BJ (cell line): ENCODE measurements around the gene IL10RB. TPM values are rescaled to one million over a fixed set of nuclear protein-coding genes. Genes with fewer than 3 reads are reported as not detected.
"Not testable (repeated sequence)": the region's sequence is repeated elsewhere in the genome, so short reads cannot be mapped to it uniquely, and the experiment has no call there.

ENCODE experiments used
- CTCF ChIA-PET: fragments of 350-600 bp; formaldehyde crosslinking; extraction: SDS; loops from one replicate; lab custom pipeline; 2021; ENCODE audit warnings: antibody characterized with exemption, inconsistent platforms; lab: Yijun Ruan, JAX
- POLR2A ChIA-PET: fragments of 300-600 bp; sonication (Branson Sonifier 250); formaldehyde crosslinking; extraction: SDS; loops from one replicate; lab custom pipeline; 2021; ENCODE audit warnings: antibody characterized with exemption; lab: Charles Lee
- DNase-seq: peaks from one replicate; pipeline ENCODE4 v3.0.0-alpha.2; 2011; ENCODE audit warnings: low read depth
- H3K27me3 ChIP-seq: 2 replicates; pipeline ENCODE4 v1.6.0; 2011; ENCODE audit warnings: low read length; ENCODE audit not compliant: control insufficient read depth, insufficient read depth
- H3K36me3 ChIP-seq: 2 replicates; pipeline ENCODE4 v1.5.1; 2011; ENCODE audit warnings: low read length; ENCODE audit not compliant: control insufficient read depth, insufficient read depth
- H3K4me3 ChIP-seq: 2 replicates; pipeline ENCODE4 v1.5.1; 2011; ENCODE audit warnings: low read depth, mild to moderate bottlenecking, control low read depth, low read length
- polyA minus RNA-seq: library from RNA; depleted of rRNA, polyadenylated mRNA; stranded (reverse); fragments of >200 nt; gene quantifications from 2 replicates; pipeline ENCODE4 v1.2.3, GENCODE V29; 2011; rRNA and poly(A)+ RNA removed
- polyA plus RNA-seq: library from polyadenylated mRNA; depleted of rRNA; stranded (reverse); fragments of >200 nt; gene quantifications from 2 replicates; pipeline ENCODE4 v1.2.3, GENCODE V29; 2011; rRNA removed
- TF ChIP-seq, protein P1 (sequence below): IDR thresholded peaks from 2 replicates; pipeline ENCODE4 v1.5.1; 2011; ENCODE audit warnings: low read depth, mild to moderate bottlenecking, control low read depth, inconsistent platforms, low read length, moderate library complexity; ENCODE audit not compliant: insufficient read depth

Gene IL10RB
- 56.8 and 63.7 TPM in 2 replicates for polyA plus RNA-seq
- 25.5 and 54.7 TPM in 2 replicates for polyA minus RNA-seq

DNA sequence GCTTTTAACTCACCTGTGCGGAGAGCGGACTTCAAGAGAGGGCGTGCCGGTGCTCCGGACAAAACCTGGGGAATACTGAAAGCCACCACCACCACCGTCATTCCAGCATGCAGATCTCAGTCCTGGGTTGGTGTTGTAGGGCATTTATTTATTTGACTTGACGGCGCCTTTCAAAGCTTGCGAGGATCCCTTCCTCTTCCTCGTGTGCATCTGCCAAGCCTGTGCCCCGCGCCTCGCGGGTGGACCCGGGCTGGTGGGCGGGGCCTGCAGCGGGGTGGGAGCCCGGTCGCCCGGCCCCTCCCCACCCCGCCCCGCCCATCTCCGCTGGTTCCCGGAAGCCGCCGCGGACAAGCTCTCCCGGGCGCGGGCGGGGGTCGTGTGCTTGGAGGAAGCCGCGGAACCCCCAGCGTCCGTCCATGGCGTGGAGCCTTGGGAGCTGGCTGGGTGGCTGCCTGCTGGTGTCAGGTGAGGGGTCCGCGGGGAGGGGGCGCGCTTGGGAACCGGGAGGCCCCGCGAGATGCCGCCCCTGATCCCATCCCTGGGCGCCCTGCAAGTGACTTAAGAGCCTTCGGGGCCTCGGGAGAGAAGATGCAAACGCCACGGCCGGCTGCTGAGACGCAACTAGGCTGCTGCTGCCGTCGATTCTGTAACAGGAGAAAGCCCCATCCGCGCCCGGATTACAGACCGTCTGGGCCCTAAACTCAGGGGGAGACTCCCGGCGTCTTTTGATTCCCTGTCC lies at the start of gene IL10RB:
Gene IL10RB, plus strand, starts transcription at position 318 of the 739 bp plus-strand sequence. Its CDS starts 99 bp downstream, at position 417.
- POLR2A ChIA-PET = interaction anchor here (0.6 kb wide), 3 partner anchors 58 to 1358 kb away, joined by 3 to 4 read pairs (median 4); partner anchors contain the start of gene IFNAR1
- peaks cover 9% of the 10 kb centered on the region for H3K36me3 ChIP-seq
- no peak for DNase-seq

GRCh38 chr21:33217138-33217520 lies 49.0 kb upstream of the IL10RB start:
- TF ChIP-seq, protein P1, sequence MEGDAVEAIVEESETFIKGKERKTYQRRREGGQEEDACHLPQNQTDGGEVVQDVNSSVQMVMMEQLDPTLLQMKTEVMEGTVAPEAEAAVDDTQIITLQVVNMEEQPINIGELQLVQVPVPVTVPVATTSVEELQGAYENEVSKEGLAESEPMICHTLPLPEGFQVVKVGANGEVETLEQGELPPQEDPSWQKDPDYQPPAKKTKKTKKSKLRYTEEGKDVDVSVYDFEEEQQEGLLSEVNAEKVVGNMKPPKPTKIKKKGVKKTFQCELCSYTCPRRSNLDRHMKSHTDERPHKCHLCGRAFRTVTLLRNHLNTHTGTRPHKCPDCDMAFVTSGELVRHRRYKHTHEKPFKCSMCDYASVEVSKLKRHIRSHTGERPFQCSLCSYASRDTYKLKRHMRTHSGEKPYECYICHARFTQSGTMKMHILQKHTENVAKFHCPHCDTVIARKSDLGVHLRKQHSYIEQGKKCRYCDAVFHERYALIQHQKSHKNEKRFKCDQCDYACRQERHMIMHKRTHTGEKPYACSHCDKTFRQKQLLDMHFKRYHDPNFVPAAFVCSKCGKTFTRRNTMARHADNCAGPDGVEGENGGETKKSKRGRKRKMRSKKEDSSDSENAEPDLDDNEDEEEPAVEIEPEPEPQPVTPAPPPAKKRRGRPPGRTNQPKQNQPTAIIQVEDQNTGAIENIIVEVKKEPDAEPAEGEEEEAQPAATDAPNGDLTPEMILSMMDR = no peak
- Histone ChIP-seq H3K27me3 (no peaks in the 10 kb centered on the region), H3K4me3 (no peak overlapping the region), H3K36me3 (no peaks in the 10 kb centered on the region)
- no peak for DNase-seq
- ChIA-PET POLR2A (no interaction called here), CTCF (no interaction called here)

More for the DNA sequence above, at the start of gene IL10RB:
- CTCF ChIA-PET = interaction anchor here (1.5 kb wide), 1 partner anchor 34 kb away, joined by 3 read pairs; no protein-coding TSS in a partner anchor
- Histone ChIP-seq H3K27me3 (no peaks in the 10 kb centered on the region), H3K4me3 (peak within 1 kb of the TSS; percentile 92)
- TF ChIP-seq, protein P1 = no peak

DNA sequence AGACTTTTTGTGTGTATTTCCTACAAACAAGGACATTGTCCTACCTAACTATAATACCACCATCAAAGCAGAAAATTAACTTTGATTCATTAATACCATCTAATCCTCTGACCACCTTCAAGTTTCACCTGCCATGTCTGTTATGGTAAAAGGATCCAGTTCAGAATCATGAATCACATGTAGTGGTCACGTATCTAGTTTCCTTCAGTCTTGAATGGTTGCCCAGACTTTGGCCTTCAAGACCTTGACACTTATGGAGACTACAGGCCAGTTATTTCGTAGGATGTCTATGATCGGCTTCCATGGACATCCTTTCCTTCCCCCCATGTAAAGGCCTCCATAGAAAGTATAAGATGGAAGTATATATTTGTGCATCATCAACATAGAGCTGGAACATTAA lies 46.9 kb upstream of the IL10RB start:
- H3K4me3 ChIP-seq = no peak overlapping the region
- ChIA-PET CTCF (no interaction called here), POLR2A (no interaction called here)
- no peaks in the 10 kb centered on the region for H3K27me3 ChIP-seq
- no peaks in the 10 kb centered on the region for H3K36me3 ChIP-seq
- DNase-seq = no peak
- TF ChIP-seq, protein P1 = no peak

GRCh38 chr21:33219954-33220353 lies 46.2 kb upstream of the IL10RB start:
- ChIA-PET POLR2A (no interaction called here), CTCF (no interaction called here)
- Histone ChIP-seq H3K36me3 (no peaks in the 10 kb centered on the region), H3K27me3 (no peaks in the 10 kb centered on the region), H3K4me3 (no peak overlapping the region)
- no peak for DNase-seq
- TF ChIP-seq, protein P1 = no peak

DNA sequence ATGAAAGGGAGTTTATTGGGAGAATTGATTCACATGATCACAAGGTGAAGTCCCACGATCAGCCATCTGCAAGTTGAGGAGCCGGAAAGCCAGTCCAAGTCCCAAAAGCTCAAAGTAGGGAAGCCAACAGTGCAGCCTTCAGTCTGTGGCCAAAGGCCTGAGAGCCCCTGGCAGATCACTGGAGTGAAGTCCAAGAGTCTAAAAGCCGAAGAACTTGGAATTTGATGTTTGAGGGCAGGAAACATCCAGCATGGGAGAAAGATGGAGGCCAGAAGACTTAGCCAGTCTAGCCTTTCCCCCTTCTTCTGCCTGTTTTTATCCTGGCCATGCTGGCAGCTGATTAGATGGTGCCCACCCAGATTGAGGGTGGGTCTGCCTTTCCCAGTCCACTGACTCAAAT lies 40.8 kb upstream of the IL10RB start:
- H3K4me3 ChIP-seq, H3K36me3 ChIP-seq, H3K27me3 ChIP-seq, POLR2A ChIA-PET, DNase-seq: not testable (repeated sequence)
- CTCF ChIA-PET = interaction anchor here (1.1 kb wide), 1 partner anchor 136 kb away, joined by 3 read pairs; no protein-coding TSS in a partner anchor
